Right renal cortex interstitium (tissue), 3 donors: ENCODE results near the gene SIVA1. TPM values are rescaled to one million over a fixed set of nuclear protein-coding genes. Genes with fewer than 3 reads are reported as not detected.

Experiments
- DNase-seq, 3 donors: peaks; one replicate each; pipeline ENCODE4 v3.0.0-alpha.2; 2013; ENCODE audit warnings: low read depth in 3 of 3, low spot score in 2 of 3
- polyA plus RNA-seq, 3 donors: library from polyadenylated mRNA; unstranded; fragments of 120-200 nt; gene quantifications; one replicate each; pipeline ENCODE4 v1.2.1, GENCODE V29; 2013; ENCODE audit not compliant: insufficient read length in 3 of 3

Gene SIVA1
- polyA plus RNA-seq, 3 donors = 45.3 to 63.5 (median 54.5) TPM

- no peak for DNase-seq
Observed at GRCh38 chr14:104769324-104770071, 16.6 kb downstream of the SIVA1 start.

- no peak for DNase-seq
Observed at GRCh38 chr14:104770072-104770579, 17.2 kb downstream of the SIVA1 start.

- no peak for DNase-seq
Observed at GRCh38 chr14:104770851-104771272, 17.9 kb downstream of the SIVA1 start.

- DNase-seq = no peak
Observed at GRCh38 chr14:104771374-104771773, 18.4 kb downstream of the SIVA1 start.

GRCh38 chr14:104771918-104772706 is 19.2 kb downstream of the SIVA1 start:
- DNase-seq = no peak

DNA sequence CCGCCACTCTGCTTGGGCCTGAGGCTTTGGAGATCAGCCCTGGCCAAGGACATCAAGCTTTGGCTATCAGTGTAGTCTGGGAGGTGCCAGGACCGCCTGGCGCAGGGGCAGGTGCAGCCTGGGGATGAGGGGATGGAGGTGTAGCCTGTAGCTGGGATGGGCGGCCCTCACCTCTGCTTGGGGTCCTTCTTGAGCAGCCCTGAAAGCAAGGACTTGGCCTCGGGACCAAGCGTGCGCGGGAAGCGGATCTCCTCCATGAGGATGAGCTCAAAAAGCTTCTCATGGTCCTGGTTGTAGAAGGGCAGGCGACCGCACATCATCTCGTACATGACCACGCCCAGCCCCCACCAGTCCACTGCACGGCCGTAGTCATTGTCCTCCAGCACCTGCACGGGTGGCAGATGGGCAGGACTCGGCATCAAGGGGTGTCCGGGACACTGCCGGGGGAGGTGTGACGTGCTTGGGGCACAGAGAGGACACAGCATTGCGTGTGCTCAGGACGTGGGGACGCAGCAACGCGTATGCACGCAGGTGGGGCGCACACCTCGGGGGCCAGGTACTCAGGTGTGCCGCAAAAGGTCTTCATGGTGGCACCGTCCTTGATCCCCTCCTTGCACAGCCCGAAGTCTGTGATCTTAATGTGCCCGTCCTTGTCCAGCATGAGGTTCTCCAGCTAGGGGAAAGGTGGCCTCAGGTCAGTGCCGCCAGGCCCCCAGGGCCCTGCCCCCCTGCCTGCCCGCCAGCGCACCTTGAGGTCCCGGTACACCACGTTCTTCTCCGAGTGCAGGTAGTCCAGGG is 20.0 kb downstream of the SIVA1 start:
- no peak for DNase-seq

GRCh38 chr14:104773505-104774452 is 20.8 kb downstream of the SIVA1 start:
- DNase-seq = no peak

GRCh38 chr14:104774453-104775072 is 21.6 kb downstream of the SIVA1 start:
- no peak for DNase-seq

DNA sequence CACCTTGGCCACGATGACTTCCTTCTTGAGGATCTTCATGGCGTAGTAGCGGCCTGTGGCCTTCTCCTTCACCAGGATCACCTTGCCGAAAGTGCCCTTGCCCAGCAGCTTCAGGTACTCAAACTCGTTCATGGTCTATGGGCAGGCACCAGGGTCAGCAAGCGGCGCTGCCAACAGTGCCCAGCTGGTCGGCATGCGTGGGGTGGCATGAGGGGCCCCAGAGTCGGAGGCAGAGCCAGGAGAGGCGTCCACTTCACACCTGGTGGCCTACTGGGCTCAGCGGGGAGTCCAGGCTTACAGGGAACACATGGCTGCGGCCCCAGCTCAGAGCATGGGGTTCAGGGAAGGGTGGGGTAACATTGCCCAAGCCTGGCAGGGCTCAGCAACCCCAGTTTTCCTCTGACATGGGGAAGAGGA is 22.1 kb downstream of the SIVA1 start:
- DNase-seq = no peak

GRCh38 chr14:104776481-104776880 is 23.5 kb downstream of the SIVA1 start:
- no peak for DNase-seq

- DNase-seq = no peak
Observed at GRCh38 chr14:104776961-104777807, 24.2 kb downstream of the SIVA1 start.

DNA sequence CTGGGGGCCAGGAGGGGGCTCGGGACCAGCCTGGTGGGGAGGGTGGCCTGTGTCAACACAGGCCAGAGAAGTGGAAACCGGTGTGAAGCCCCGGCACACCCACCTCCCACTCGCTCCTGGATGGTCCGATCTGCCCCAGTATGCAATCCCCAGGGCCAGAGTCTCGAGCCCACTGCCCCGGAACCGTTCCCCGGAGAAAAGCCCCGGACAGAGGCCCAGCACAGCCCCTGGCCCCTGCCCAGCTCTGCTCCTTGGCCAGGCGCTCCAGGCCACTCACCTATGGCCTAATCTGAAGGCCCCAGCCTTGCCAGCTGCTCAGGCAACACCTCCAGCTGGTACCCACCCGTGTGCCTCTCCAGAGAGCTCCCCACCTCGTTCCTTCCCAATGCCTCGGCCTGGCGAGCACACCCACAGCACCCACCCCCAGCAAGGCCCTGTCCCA is 24.9 kb downstream of the SIVA1 start:
- DNase-seq = no peak

DNA sequence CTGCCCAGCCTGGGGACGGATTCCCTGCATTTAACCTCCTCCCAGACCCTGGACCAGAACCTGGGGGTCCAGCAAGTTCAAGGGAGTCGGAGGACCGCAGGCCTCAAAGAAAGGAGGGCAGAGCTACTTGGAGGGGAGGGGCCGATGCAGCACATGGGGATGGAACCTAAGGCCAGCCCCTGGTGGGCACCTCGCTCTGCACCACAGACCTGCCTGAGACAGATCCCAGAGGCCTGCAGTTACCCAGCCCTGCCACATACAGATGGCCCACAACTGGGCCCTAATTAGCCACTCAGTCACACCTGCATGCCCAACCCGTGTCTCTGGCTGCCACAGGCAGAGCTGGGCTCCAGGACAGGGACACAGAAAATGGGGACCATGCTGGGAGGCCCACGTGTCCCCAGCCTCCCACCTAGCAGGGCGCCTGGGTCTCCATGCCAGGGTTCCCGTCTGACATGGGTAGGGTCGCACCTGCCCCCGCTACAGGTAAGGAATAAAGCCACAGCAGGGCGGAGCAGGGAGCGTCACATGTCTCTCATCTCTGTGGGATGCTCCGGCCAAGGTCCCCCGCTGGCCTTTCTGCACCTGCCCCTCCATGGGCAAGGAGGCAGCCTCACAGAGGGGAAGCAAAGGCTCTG is 25.9 kb downstream of the SIVA1 start:
- DNase-seq = no peak

DNA sequence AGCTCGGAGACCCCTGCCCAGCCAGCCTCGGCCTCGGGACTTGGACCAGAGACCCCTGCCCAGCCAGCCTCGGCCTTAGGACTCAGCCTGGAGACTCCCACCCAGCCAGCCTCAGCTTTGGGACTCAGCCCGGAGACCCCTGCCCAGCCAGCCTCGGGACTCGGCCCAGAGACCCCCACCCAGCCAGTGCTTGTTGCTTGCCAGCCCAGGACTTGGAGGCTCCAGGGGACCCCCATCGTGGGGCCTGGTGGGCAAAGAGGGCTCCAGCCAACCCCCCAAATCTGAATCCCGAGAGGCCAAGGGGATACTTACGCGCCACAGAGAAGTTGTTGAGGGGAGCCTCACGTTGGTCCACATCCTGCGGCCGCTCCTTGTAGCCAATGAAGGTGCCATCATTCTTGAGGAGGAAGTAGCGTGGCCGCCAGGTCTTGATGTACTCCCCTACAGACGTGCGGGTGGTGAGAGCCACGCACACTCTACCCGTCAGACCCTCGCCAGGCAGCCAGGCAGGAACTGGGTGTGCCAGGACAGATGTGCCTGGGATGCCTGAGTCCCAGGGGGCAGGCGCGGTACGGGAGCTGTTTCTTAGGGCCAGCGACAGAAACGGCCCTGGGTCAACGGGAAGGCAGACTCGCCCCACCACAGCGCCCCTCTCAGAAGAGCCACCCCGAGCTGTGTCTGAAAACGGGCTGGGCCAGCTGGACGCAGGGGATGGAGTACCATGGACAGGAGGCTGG is 27.0 kb downstream of the SIVA1 start:
- DNase-seq = no peak

DNA sequence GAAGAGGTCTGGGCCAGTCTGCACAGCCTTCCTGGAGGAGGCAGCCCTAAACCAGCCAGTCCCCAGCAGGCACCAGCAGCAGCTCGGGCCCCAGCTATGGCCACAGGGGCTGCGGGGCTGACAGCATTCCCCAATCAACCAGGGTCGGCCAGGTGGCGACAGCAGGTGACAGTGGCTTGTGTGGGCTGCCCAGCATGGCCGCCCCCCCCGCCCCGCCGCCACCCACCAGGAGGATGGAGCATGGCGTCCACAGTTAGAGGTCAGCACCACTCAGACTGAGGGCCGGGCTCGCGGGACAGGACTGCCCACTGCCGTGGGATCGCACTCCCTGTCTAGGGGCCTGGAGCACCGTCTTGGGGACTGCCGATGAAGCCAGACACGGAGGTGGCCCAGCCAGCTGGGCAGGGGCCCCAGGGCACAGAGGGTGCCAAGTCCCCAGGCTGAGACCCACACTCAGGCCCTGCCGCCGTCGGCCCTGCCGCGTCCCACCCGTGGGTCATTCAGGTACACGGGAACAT is 27.6 kb downstream of the SIVA1 start:
- DNase-seq = no peak

GRCh38 chr14:104781271-104782077 is 28.5 kb downstream of the SIVA1 start:
- DNase-seq = no peak
